ENCODE results near the gene TTLL10.

Gene TTLL10

DNA sequence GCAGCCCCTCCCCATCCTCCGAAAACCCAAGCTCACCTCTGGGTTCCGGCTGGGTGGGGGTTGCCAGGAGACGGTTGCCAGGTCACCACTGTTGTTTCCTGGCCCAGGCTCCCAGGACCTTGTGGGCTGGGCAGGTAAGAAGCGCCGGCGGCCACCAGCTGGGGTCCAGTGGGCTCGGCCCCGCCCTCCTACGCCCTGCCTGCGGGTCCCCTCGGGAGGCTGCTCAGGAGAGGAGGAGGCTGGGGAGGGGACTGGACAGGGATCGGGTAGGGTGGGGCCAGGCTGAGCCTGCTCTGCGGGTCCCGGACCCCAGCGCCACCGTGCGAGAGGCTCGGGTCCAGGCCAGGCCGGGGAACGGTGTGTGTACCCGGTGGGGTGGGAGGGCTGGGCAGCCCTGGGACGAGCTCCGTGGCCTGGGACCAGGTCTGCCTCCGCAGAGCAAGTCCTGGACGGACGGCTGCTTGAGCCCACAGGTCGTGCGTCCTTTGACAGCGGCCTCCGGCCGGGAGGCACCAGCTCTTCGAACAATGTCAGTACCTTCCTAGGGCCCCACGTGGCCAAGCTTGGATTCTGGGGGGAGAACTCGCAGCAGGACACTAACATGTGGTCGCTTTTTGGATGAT is at the start of gene TTLL10:
Gene TTLL10 (plus strand): TSS at position 88 of the 623 bp plus-strand sequence. CDS start 5,336 bp downstream, outside the sequence.
- DNase-seq (ENCODE audit: low read depth in 2 of 2): peak in 1 of 2 experiments; percentile 22

GRCh38 chr1:1124508-1124785 is 49.2 kb upstream of the TTLL10 start:
- no peak for DNase-seq (ENCODE audit: low read depth in 2 of 2)

GRCh38 chr1:1124786-1125642 is 48.7 kb upstream of the TTLL10 start:
- no peak for DNase-seq (ENCODE audit: low read depth in 2 of 2)

DNA sequence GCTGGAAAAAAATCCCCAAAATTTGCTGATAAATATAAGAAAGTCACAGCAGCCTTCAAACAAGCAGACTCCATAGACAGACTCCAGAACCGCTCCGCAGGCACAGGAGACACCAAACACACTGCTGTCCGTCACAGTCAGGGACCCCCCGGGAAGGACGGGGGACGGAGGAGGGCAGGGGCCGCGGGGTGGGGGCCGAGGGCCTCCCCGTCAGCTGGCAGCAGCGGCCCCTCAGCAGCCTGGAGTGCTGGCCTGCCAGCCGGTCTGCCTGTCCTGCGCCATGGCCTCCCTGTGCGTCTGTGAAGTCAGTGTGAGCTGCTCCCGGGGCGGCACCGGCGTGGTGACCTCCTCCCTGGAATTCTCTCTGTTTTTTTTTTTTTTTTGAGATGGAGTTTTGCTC is 47.7 kb upstream of the TTLL10 start:
- no peak for DNase-seq (ENCODE audit: low read depth in 2 of 2)

DNA sequence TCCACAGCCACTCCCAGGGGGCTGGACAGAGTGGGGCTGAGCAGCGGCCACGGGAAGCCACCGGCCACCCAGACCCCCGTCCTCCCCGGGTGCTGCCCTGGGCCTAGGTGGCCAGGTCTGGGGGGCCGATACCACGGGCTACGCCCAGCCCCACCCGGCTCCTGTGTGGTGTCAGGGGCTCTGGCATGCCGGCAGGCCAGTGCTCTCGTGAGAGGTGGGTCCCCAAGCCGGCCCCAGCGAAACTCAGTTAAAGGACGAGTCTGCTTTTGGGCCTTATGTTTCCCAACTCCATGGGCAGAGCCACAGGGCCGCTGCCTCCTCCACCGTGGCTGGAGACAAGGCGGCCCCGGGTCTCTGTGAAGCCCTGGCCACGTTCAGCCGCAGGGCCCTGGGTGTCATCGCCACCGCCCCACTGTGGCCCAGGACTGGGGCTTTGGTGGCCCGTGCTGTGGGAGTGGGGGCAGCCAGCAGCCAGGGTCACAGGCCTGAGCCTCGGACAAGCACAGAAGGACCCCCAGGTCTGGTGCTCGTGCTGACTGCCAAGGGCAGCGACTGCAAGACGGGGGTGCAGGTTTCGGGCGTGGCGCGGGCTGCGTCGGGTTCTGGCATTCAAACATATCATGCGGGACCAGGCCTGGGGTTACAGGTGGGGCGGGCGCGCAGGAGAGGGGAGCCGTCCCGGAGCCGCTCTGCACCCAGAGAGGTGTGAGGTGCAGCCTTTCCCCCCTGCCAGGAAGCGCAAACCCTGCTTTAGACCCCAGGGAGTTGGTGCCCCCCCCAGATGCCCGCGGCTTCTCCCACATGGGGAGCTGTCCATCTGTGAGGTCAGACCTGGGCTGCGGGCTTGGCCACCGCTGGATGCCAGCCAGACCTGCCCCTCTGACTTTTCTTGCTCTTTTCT is 45.9 kb upstream of the TTLL10 start:
- no peak for DNase-seq (ENCODE audit: low read depth in 2 of 2)

DNA sequence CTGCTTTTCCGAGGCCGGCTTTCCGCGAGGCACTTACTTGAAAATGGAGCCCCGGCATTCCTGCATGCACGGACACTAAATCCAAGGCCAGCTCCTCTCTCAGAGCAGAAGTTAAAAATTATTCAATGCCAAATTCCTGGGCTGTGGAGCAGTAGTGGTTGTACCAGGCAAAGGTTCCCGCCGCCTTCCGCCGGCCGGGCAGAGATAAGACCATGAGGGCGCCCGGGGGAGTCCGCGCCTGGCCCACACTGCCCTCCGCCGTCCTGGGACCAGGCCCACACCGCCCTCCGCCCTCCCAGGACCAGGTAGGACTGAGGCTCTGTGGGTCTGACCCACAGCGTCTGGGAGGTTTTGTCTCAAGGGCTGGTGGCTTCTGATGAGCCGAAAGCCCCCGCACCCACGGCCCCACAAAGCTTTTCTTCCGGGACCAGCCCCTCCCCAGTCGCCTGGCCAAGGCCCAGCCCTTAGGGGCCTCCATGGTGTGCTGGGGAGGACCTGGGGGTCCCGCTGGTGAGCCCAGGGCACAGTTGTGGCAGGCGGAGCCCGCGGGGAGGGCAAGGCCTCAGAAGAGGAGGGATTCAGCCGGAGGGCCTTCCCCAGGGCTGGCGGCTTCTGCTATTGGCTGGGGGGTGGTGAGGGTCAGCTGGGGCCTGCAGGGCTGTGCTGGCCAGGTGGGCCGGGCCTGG is 45.1 kb upstream of the TTLL10 start:
- DNase-seq (ENCODE audit: low read depth in 2 of 2): no peak

GRCh38 chr1:1129381-1129821 is 44.3 kb upstream of the TTLL10 start:
- DNase-seq (ENCODE audit: low read depth in 2 of 2): no peak

- no peak for DNase-seq (ENCODE audit: low read depth in 2 of 2)
These were observed 43.2 kb upstream of the TTLL10 start for GRCh38 chr1:1130206-1131120.

DNA sequence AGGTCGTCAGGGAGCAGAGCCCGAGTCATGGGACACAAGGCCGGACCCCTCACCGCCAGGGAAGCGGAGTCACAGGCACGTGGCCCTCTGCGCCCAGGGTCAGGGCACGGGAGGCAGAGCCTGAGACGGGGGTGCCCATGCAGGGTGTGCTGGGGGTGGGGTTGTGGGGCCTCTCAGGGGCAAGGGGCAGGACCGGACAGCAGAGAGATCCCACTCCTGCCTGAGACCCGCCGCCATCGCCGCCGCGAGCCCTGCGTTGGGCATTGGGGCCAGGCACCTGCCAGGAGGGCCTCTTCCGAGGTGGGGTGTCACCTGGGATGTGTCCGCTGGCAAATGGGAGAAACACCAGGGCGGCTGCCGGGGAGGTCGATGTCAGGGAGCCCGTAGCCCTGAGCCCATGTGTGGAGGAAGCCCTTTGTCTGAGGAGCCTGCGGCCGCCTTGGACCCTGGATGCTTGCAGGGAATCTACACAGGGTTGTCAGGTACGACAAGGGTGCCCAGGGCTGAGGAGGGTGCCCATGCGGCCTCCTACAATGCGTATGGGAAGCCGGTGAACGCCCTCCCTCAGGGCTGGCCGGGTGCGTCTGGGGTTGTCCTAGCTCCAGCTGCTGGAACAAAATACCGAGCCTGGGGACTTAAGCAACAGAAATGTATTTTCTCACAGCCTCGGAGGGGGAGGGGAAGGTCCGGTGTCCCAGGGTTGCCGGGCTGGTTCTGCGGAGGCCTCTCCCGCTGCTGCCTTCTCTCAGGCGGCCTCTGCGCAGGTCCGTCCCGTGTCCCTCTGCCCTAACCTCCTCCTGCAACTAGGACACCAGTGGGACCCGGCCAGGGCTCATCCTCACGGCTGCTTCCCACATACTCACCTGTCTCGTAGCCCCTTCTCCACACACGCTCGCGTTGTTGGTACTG is 41.4 kb upstream of the TTLL10 start:
- DNase-seq (ENCODE audit: low read depth in 2 of 2): no peak

- DNase-seq (ENCODE audit: low read depth in 2 of 2): no peak
These were observed 40.5 kb upstream of the TTLL10 start for GRCh38 chr1:1132956-1133750.

- DNase-seq (ENCODE audit: low read depth in 2 of 2): no peak
These were observed 39.2 kb upstream of the TTLL10 start for GRCh38 chr1:1134300-1134970.

DNA sequence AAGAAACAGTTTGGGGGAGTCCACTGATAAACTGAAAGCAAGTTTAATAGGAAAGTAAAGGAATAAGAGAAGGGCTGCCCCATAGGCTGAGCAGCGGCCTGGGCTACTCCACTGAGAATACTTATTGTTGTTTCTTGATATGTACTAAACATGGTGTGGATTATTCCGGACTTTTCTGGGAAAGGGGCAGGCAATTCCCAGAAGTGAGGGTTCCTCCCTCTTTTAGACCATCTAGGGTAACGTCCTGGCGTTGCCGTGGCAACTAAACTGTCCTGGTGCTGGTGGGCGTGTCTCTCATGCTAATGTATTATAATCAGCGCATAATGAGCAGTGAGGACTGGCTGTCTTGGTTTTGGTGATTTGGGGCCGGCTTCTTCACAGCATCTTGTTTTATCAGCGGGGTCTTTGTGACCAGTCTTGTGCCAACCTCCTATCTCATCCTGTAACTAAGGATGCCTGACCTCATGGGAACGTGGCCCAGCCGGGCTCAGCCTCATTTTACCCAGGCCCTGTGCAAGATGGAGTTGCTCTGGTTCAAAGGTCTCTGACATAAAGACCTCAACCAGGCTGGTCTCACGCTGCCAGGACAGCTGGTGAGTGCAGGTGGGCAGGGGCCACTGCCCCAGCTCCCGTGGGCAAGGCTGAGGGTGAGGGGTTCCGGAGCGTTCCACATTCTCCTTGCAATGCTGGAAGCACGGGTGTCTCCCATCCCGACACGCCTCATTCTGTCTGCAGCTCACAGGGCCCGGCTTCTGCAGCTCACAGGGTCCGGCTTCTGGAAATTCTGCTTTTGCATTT is 38.1 kb upstream of the TTLL10 start:
- DNase-seq (ENCODE audit: low read depth in 2 of 2): no peak

DNA sequence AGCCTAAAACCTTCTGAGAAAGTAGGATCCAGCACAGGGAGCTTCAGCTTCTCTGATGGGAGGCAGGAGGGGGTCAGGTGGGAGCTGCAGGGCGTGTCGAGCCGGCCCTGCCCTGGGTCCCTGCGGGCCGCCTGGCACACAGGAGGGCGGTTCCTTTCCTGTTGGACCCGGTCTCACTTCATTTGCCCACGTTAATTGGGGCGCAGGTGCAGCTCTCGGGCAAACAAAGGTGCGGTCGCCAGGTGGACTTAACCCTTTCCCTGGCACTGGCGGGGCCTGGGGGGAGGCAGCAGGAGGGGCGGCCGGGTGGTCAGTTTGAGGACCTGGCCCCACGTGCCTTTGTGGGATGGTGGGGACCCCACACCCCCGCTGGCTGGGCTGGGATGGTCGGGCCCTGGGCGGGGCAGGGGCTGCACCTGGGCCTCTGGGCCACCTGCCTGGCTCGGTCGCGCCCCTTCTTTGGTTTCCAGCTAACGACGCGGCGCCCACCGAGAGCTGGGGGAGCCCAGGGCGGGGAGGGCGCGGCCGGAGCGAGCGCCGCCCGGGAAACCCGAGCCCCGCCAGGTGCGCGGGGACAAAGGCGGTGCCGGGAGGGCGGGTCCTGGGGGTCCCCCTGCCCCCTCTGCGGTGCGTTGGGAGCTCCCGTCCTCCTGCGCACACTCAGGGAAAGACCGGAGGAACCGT is 37.0 kb upstream of the TTLL10 start:
- DNase-seq (ENCODE audit: low read depth in 2 of 2): no peak

DNA sequence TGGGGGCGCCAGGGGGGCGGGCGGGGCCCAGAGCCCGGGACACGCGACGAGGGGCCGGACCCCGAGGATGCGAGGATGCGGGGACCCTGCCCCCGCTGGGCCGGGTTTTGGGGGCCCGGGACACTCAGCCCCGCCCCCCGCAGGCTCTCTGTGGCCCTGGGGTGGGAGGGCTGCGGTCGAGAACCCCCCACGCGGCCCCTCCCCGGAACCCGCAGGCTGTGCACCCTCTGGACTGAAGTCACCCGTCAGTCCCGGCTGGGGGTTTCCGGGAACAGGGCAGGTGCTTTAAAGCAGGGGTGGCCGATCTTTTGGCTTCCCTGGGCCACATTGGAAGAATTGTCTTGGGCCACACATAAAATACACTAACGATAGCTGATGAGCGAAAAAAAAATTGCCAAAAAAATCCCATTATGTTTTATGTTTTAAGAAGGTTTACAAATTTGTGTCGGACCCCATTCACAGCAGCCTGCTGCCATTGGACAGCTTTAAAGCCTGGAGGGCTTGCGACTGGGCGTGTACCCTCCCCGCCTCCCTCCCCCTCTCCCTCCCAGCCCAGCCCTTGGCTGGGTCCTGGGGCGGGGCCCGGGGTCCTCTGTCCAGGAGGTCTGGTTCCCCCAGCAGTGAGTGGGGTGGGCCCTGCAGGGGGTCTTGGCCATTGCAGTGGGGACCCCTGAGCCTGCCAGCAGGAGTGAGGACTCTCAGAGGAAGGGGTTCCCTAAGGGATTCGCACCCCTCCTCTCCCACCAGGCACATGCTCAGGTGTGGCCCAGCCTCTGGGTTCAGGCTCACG is 36.2 kb upstream of the TTLL10 start:
- DNase-seq (ENCODE audit: low read depth in 2 of 2): peak; percentile 32 to 62

- no peak for DNase-seq (ENCODE audit: low read depth in 2 of 2)
These were observed 33.0 kb upstream of the TTLL10 start for GRCh38 chr1:1140673-1141072.

Data from stimulated activated CD4-positive, alpha-beta T cell treated with anti-CD3 and anti-CD28 coated beads, Interleukin-12 subunit alpha, Interleukin-12 subunit beta, amount 100 ng/mL, for 24 hours (primary cell).